Prostate gland (tissue), 2 donors: ENCODE measurements around the gene E2F1.

ENCODE experiments used
- CTCF ChIP-seq, 4 experiments: fragments of 200-600 bp in 2 of 4; fragments of 450-650 bp in 2 of 4; sonication (generic) in 2 of 4; IDR thresholded peaks; 1 replicate in 3 of 4; 2 replicates in 1 of 4; pipeline ENCODE4 v1.5.1; 2016 to 2019; ENCODE audit warnings: antibody characterized with exemption in 4 of 4, mild to moderate bottlenecking in 2 of 4, moderate library complexity in 2 of 4
- POLR2A ChIP-seq: fragments of 450-650 bp; IDR thresholded peaks from one replicate; pipeline ENCODE4 v1.6.1; 2016; ENCODE audit warnings: antibody characterized with exemption, mild to moderate bottlenecking
- POLR2AphosphoS5 ChIP-seq: sonication (generic); formaldehyde crosslinking; IDR thresholded peaks from one replicate; pipeline ENCODE4 v1.6.1; 2017; ENCODE audit warnings: antibody characterized with exemption

- TF ChIP-seq CTCF (IDR thresholded peaks at IDR 0.05) = no peak
- no peak for TF ChIP-seq POLR2A
- no peak for TF ChIP-seq POLR2AphosphoS5
Observed at GRCh38 chr20:33644313-33645071, 41.7 kb downstream of the E2F1 start.
